OCI-M2 (cell line): ENCODE data around the gene PABPC1L.

ENCODE experiments used
- DNase-seq: peaks from one replicate; lab custom pipeline; 2025; ENCODE audit not compliant: unreplicated experiment; lab: John Stamatoyannopoulos, UW

The PABPC1L gene

GRCh38 chr20:44942264-44942973 is 32.6 kb downstream of the PABPC1L start:
- DNase-seq, result no peak

GRCh38 chr20:44943828-44944227 is 34.0 kb downstream of the PABPC1L start:
- no peak for DNase-seq

- no peak for DNase-seq
Observed at GRCh38 chr20:44945261-44945660, 35.4 kb downstream of the PABPC1L start.

DNA sequence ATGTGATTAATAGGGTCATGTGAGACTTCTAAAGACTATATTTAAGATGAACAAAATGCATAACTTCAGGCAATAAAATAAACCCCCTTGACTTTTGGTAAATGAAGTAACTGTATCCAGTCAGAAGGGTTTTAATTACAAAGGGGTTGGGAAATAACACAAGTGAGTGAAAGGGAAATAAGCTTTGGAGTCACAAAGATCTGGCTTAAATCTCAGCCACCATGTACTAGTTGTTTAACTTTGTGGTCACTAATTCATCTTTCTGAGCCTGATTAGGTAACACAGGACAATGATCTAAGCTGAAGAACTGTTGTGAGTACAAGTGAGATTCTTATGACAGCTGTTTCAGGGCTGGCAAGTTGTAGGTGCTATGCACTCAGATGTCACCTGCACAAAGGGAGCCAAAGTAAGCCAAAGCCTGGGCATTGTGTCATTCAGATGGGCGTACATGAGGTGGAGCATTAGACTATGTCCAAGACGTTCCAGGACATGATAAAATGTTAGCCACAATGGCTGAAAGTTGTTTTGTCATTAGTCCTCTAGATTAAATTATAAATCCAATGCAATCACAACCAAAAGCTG is 36.5 kb downstream of the PABPC1L start:
- no peak for DNase-seq

GRCh38 chr20:44948107-44948506 is 38.2 kb downstream of the PABPC1L start:
- no peak for DNase-seq

DNA sequence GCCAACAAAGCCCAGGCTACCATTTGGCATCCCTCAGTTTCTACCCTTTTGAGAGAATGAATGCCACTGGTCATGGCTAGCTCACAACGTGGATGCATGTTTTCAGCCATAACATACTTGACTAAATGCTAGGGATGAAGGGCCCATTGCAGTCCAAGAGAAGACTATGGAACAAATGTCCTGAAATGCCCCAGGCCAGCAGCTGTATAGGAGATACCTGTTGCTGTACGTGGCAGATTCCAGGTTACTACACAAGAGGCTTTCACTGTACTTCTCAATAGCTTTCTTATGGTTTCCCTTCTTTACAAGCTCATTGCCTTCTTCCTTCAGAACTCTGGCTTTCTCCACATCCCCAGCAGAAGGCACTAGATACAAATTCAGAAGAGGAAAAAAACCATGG is 38.7 kb downstream of the PABPC1L start:
- no peak for DNase-seq

DNA sequence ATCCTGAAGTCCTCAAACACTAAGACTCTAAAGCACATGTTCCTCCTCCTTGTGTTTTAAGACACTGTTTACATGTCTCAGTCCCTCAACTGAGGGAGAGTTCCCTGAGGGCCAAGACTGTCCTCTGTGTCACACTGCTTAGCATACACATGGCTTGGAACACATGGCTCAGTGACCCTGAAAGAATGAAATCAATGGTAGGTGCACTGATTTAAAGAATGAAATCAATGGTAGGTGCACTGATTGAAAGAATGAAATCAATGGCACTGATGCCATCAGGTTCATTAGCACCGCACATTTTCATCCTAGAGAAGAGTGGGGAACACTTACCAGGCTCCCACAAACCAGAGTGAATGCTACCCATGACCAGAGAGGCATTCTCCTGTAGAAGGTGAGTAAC is 40.5 kb downstream of the PABPC1L start:
- DNase-seq, result no peak

DNA sequence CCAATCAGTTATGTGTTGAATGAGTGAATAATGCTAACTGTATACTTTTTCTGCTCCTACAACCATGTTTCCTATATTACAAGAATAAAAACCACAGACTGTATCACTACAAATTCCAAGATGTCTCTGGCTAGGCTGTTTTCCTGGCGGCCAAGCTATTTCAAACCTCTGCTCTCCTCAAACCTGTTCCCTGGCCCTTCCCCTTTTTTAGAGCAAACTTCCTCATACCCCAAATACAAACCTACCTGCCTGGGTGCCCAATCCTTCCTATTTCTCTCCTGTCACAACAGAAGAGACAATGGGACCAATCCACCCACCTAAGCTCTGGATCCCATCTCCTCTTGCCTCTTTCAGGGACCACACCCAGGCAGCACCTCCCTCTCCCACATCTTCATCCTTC is 42.9 kb downstream of the PABPC1L start:
- DNase-seq, result no peak

- no peak for DNase-seq
Observed at GRCh38 chr20:44954211-44954610, 44.4 kb downstream of the PABPC1L start.

GRCh38 chr20:44955270-44955669 is 45.4 kb downstream of the PABPC1L start:
- no peak for DNase-seq

DNA sequence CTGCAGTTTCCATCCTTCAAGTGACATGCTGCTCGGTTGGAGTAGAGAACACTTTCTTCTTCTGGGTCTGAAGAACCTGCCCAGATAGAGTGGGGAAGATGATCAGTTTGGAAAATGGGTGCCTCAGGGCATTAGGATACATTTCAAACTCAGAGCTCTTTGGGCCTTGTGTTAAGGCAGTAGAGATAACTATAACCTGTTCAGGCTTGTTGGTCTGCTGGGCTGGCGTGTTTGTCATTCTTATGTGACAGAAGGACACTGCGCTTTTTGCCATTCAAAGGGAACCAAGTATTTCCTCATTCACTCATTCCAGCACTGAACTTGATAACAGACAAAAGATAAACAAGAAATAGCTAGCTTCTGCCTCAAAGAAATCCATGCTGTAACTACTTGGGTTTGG is 46.5 kb downstream of the PABPC1L start:
- no peak for DNase-seq

DNA sequence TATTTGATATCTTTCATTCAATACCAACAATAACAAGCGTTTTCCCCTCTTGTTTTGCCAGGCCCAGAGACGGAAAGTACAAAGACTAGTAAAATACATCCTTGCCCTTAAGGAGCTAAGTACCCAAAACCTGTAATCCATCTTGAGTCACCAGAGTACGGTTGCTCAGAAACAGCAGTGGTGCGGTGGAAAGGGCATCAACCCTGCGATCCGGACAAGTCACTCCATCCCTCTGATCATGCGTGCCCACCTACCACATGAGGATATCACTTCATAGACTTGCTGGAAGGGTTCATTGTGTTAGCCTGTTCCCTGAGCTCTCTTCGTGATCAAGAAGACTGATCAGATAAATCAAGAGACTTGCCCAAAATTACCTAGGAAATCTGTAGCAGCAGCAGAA is 48.4 kb downstream of the PABPC1L start:
- DNase-seq, result no peak

DNA sequence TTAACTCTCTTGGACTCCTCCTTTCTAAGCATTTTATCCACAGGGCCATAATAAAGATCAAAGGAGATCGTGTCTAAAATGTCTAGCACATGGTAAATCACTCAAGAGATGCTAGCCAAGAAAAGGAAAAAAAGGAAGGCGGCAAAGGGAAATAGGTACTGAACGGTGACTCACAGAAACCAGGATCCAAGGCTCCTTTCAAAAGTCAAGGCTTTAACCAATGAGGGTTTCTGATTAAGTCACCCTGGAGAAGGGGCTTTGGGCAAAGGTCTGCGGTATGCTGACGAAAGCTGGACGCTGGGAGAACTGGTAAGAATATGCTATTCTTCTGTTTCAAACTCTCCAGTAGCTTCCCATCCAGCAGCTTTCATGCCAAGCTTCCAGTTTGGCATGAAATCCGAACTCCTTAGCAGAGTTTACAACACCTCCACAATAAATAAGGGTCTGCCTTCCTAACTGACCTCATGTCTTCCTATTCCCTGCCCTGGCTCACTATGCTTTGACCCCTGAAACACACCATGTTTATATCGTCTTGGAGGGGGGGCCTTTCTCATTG is 49.3 kb downstream of the PABPC1L start:
- no peak for DNase-seq

- DNase-seq, result no peak
Observed at GRCh38 chr20:44959638-44960102, 49.8 kb downstream of the PABPC1L start.

GRCh38 chr20:44960103-44960852 is 50.4 kb downstream of the PABPC1L start, which contains the start of gene TOMM34:
Gene TOMM34, minus strand, starts transcription at chr20:44960397. Its CDS starts 64 bp downstream, at chr20:44960333.
- peak; percentile 84 for DNase-seq

DNA sequence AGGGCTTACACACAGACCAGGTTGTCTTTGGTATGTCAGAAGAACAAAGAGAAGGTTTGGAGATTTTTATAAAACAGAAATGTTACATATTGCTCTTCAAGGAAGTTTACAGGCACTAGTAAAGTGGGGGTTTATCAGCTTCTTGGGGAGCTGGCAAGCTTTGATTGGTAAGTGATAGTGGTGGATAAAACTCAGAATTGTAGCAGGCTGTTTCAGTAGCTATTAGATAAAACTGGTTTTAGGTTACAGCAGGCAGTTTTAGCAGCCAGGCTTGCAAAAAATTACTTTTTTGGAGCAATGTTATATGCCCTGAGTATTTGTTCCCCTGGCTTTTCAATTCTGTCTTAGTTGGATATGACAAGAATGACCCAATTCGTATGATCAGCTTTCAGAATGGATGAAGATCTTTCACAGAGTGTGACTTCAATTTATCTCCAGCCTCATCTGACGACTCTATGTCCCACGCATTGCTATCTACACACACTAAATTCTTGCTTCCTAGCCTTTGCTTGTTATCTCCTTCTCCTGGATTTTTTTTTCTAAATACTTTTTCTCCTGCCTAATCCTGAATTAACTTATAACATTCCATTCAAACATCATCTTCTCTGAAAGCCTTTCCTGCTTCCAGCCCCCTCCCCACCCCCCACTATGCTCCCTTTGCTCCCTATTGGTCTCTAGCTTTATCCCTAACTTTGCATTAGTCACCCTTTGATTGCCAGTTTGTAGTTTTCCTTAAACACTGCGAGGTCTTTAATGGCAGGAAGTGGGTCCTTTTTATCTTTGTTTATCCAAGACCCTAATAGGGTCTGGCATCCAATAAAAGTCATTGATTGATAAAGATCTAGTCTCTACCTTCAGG is 51.4 kb downstream of the PABPC1L start:
- DNase-seq, result no peak

GRCh38 chr20:44961870-44962267 is 52.0 kb downstream of the PABPC1L start:
- no peak for DNase-seq

DNA sequence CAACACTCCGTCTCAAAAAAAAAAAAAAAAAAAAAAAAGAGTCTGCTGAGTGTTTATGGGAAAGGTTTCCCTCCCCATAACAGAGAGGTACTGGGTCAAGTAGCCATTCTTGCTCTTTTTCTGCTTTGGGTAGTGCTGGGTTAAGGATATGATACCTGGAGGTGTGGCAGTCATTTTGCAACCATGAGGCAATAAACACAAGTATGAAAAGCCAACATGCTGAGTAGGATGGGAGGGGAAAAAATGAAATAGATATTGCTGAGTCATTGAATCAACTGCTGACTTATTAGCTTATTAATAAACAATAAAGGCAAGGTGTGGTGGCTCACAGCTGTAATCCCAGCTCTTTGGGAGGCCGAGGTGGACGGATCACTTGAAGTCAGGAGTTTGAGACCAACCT is 52.6 kb downstream of the PABPC1L start:
- DNase-seq, result no peak

DNA sequence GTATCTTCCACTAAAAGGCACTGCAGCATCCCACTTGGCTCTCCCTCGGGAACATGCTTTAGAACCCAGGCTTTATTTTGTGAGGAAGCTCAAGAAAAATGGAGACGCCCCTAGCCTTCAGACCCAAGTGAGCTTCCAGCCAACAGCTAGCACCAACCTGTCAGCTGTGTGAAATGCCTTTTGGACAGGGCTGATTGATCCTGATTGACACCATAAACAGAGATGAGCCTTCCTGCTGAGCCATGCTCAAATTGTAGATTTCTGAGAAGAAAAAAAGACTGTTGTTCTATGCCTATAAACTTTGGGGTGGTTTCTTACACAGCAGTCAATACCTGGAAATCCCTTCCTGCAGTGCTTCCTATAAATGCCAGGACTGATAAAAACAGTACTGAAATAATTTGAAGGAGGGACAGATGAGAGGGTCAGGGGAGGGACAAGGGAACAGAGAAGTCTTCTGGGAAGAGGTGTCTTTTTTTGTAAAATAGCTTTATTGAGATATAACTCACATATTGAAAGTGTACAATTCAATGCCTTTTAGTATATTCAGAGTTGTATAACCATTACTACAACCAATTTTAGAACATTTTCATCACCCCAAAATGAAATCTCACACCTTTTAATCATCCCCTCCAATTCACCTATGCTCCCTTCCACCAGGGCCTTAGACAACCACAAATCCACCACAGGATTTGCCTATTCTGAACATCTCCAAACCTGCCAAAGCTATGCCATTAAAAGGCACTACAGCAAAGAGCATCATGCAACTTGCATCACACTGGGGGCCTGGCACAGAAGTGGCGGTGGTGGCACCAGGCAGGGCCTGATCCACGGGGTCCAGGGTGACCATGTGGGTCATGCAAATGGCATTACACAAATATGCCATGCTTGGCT is 53.7 kb downstream of the PABPC1L start:
- DNase-seq, result no peak

GRCh38 chr20:44965651-44966029 is 55.8 kb downstream of the PABPC1L start:
- no peak for DNase-seq
